NCI-H226 (cell line): ENCODE measurements around the gene NXPH2.

ENCODE experiments used
- DNase-seq: peaks from one replicate; pipeline ENCODE4 v3.0.0-alpha.2; 2015

The NXPH2 gene

DNA sequence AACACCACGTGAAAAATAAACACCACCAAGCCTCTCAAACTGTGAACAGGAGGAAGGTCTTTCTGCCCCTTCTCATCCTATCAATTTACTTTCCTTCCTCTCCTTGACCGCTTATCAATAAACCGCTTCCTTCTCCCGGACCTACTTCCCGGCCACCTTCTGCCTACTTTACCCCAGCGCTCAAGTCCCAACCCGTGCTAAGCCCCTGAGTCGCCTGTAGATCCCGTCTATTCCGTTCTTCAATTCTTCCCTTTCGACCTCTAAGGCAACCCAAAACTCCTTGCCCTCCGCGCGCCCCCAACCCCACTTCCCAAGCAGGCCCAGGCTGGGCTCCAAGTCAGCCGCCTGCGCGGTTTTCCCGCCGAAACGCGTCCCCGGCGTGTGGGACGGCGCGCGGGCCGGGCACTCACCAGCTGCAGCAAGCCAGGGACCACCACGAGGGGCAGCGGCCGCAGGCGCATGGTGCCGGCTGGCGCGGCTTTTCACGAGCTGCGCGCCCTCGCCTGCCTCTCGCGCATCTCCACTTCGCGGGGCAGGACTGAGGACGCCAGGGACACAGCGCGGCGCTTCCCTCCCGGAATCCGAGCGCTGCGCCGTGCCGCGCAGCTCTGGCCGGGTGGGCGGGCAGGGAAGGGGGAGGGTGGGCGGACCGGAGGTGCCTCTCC, at the start of gene NXPH2:
Gene NXPH2, minus strand, starts transcription at position 610 of the 665 bp plus-strand sequence. Its CDS starts 149 bp downstream, at position 461.
- DNase-seq: no peak

DNA sequence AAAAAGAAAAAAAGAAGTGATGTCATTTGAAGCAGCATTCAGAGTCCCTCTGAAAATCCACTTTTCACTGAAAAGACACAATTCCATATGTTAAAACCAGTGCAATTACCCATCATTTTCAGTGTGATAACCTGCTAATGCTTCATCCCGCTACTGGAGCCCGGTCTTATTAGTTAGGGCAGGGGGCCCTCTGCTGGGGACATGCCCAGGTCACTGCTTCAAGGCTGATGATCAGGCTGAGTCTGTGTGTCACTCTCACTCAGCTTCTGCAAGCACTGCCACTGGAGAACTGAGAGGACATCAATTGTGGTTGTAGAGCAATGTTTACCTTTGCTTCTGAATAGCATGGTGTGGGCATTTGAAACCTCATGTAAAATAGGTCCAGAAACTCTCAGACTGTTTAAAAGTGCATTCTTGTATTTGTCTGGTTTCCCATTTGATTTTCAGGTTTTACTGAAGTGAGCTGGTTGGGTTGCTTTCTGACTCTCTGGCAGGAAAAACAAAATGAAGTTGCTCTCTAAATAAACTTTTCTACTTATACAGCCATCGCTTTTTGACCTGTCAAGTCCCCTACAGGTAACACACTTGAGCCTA, 49.2 kb upstream of the NXPH2 start:
- DNase-seq: no peak

DNA sequence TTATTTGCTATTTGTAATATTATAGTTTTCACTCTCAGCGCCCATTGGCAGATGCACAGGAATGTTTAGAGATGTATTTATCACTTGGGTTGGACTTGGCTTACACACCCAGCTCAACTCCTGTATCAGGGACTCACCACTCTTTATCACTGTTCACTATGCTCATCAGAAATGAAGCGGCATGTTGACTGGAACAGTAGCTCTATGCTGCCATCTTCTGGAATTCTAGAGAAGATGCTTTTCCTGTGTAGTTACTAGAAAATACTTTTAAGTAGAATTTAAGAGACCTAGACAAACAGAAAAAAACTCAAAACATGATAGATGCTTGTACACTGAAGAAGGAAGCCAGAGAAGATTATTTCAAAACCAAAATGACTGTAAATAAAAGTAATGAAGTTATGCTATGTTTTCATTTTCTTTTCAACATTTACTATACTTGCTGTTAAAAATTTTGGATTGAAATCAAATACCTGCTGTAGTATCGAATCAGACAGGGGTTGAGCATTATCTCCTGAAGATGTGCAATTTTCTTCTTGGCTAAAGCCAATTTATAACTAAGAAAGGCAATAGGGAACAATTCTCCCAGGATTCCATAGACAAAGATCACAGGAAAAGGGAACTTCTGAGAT, 47.4 kb upstream of the NXPH2 start:
- peak; percentile 39 for DNase-seq

DNA sequence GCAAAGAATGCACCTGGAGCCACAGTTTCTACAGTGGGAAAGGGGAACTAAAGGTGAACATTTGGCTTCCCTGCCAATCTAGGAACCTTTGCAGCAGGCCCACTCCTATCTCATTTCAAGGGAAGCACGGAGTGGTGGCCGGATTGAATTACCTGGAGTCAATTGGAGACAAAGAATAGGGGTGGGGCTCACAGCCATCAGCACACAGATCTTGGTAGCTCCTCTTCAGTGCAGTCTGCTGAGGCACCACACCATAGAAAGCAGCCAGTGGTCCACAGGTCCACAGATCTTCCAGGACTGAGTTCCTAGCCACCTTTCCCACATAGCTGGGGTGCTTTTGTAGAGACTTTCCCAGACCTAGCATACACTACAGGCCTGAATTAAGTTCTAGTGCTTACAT, 43.5 kb upstream of the NXPH2 start:
- no peak for DNase-seq

DNA sequence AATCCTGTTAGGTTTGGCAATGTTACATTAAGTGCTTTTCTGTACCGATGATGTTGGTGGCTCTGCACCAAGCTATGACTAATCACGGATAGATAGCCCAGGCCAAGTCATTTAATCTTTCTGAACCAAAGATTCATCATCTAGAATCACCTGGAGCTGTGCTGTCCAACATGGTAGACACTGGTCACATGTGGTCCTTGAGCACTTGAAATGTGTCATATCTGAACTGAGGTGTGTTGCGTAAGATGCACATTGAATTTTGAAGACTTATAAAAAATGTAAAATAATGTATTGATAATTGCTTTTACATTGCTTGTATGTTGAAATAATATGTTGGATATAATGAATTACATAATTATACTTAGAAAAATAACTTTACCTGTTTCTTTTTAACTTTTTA, 39.8 kb upstream of the NXPH2 start:
- no peak for DNase-seq

DNA sequence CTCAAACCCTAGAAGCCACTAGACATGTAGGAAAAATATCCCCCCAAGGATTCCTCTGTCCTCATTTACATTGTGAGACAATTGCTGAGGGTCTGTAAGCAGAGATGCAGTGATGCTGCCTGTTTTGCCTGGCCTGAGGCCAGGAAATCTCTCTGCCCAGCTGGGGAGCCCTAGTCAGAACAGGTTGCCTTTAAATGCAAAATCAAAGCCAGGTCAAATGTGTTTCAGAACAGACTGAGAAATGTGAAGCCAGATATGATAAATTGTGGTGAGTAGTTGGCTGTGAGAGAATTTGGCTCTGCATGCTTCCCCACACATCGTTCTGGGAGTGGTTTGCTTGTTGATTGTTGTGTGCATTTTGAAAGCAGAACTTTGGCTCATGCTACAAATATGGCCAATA, 38.4 kb upstream of the NXPH2 start:
- DNase-seq: peak; percentile 18

DNA sequence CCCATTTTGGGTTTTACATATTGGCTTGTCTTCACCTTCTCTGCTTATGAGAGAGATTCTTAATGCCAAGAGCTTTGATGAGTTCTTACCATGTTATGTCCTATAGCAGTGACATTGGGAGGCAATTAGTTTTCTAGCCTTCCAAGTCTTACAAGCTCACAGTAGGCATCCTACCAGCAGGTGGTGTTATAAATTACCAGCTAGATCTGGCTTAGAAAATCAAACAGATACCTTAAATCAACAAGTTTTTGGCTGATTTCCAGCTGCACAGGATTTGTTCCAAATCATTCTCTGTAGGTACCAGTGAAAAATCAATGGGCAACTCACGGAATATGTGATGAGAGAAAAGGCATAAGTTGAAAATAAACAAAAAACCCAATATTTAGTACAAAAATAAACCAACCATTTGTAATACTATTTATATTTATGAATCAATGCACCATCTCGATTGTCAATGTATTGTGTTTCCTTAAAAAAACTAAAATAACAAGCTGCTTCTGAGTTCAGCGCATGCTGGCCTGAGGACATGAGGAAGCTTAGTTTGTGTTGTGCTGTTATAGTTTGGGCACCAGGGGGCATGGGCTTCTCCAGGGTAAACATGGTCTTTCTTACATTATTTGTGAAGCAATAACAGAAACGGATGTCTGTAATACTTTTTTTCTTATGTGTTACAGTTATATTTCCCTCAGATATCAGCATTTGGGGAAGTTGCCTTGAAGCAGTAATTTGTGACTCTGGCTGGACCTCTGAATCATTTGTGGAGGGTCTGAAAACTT, 34.1 kb upstream of the NXPH2 start:
- DNase-seq: no peak

DNA sequence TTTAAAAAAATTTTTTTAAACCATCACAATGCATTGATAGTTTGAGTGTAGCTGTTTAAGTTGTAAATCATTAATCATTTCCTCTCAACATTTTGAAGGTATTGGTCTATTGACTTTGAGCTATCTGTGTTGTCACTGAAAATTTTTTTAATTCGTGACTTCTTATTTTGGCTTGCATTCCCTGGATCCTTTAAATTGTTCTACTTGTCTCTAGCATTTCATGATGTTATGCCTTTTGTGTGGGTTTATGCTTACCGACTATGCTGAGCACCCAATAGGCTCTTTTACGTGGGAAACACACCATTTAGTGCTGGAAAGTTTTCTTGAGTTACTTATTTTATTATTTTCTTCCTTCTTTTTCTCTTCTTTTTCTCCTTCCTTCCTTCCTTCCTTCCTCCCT, 31.2 kb upstream of the NXPH2 start:
- DNase-seq: no peak

DNA sequence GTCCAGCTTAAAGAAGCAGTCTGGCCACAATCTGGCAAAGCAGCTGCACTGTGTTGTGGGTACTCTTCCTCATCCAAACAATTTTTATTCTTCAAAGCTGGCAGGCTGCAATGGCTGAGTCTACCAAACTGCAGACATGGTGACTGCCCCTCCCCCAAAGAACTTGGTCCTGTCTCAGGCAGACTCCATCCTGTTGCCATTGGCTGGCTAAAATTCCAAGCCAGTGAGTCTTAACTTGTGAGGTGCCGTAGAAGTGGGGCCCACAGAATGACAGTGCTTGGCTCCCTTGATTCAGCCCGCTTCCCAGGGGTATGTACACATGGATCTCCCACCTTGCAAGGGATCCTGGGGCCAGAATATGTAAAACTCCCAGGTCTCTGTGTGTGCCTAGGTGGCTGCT, 14.5 kb upstream of the NXPH2 start:
- peak; percentile 6 for DNase-seq

DNA sequence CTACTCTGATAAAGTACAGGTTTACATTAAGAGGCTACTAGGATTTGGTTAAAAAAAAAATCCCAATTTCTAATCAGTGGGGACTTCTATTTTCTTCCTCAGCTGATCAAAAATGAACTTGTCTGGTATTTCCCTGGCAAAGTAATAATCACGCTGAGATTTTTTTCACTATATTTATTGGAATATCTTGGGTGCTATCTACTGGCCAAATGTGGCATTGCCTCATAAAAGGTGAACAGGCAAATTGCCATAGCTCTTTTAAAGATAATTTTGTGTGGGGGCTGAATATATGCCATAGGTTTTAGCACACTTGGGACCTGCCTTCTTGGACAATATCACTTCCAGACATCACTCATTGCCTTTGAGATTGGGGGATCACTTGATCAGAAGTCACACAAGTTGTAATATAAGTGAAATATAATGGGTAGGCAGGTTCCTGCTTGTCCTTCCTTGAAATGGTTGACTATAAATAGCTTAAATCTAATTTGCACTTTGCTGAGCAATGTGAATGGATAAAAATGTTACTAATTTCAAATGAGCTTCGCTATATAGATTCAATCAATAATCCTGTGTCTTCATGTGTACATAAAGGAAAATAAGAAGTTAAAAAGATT, 7.0 kb upstream of the NXPH2 start:
- peak; percentile 19 for DNase-seq

DNA sequence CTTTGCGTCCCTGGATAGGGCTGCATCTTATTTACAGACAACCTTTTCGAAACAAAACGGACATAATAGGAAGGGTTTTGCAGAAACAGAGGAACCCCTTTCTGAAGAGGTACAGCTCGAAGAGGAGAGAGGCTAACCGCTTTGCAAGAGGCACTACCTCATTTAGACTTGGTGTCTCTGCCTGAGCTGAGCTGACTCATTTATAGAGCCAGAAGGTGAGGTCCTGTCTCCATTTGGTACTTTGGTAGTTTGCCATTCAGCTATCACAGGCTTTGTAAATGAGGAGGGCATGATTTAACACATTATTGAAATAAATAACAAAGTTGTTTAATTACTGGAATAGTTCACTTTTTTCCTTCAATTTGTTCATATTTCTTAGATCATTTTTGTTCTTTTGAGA, 2.2 kb upstream of the NXPH2 start:
- peak; percentile 54 for DNase-seq

DNA sequence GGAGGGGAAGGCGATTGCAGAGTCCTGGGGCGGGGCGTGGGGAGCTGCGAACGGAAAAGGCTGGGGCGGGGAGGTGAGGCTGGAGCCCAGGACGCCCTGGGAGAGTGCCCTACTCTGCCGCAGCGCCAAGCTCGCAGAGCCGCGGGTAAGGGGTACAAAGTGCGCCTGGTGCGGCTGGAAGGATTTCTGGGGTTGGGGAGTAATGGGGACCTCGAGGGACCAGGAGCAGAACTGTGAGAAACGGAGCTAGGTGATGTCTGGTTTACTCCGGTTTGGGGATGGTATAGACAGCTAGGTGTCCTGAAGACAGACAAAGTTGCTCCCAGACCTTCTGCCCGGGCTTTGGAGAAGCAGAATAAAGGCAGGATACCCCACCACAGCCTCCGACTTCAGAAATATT, 718 bp upstream of the NXPH2 start:
- no peak for DNase-seq

DNA sequence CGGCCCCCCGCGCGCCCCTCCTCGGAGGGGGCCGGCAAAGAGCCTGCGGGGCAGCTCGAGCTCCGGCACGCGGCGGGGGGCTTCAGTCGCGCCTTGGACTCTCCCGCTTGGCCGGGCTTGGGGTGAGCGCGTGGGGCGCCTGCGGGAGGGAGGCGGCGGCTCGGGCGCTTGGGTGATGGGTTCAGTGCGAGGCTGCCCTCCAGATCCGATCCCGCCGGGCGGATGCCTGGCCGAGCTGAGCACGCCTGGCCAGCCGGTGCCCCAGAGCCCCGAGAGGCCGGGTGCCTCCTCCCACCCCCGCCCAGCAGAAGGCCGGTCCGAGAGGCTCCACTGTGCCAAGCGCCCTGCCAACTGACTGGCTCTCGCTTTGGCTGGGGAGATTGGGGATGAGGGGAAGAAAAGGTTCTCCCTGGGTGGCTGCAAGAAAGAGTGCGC, 273 bp upstream of the NXPH2 start:
- no peak for DNase-seq

DNA sequence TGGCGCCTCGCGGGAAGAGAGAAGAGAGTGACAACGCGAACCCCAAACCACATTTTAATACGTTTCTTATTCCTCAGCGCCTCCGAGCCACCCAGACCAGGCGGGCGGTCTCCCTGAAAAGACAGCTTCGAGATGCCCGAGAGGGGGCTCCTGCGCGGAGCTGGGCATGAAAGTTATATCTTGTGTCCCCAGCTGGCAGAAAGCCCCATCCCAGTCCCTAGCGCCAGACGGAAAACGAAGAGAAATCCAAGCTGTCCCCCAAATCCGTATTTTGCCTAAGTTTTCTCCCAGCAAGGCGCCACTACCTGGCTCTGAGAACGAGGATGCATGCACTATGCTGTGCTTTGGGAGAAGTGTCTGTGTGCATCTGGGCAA, 797 bp downstream of the NXPH2 start:
- no peak for DNase-seq

DNA sequence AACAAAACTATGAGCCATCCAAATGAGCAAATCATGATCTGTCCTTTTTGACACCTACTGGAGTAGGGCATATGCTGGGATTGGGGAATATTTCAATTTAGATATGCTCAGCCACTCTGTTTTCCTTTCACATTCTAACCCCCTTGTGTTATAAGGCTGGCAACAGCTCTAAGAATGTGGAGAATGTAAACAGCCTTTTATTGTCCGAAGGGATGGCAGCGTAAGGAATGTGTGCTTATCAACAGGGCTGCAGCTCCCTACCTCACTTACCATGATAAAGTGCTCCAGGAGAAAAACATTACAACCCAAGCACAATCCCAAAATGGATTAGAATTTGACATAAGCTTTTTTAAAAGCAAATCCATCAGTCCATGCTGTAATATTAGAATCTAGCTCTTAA, 2.2 kb downstream of the NXPH2 start:
- DNase-seq: peak; percentile 96

DNA sequence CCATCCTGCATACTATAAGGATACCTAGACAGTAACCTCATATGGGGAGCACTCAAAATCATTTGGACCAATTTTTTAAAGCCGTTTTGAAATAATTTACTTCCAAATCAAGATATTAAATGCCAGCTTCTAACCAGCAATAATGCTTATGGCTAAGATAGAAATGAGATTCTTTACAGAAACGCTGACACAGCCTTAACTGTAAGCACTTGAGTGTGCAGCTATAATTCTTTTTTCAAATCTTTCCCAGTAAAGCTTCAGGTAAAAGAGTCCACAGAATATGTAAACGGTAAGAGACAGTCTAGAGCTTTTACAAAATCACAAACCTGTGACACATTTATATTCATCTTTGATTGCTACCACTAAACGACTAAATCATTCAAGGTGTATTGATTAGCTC, 4.5 kb downstream of the NXPH2 start:
- no peak for DNase-seq

DNA sequence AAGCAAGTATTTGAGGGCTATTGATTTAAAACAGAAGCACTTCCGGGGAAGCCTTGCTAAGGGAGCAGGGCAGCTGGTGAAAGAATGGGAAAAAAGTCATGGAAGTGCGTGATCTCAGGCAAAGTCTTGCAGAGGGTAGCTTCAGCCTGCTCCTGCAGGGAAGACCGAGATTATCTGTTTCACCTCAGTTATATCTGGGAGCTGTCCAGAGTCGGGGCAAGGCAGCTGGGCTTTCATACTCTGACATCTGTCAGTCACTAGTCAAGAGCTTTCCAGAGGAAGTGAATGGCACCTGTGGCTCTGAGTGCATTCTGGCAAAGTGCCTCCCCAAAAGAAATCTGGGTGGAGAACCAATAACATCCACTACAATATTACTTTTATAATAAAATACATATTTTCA, 8.7 kb downstream of the NXPH2 start:
- DNase-seq: no peak

DNA sequence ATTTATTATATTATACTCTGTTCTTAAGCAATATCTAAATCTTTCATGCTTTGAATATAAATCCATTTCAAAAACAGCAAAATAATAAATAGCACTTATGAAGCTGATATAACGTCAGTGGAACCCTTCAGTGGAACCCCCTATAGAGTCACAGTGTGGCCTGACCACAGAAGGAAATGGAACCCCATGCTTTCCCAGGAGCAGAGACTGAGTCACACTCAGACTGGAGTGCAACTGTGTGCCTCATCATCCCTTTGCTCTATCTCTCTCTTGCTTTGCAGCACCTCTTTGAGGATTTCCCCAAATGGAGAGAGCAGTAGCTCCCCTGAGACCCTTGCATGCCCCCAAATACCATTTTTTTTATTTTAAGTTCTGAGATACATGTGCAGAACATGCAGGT, 13.1 kb downstream of the NXPH2 start:
- DNase-seq: peak; percentile 23

DNA sequence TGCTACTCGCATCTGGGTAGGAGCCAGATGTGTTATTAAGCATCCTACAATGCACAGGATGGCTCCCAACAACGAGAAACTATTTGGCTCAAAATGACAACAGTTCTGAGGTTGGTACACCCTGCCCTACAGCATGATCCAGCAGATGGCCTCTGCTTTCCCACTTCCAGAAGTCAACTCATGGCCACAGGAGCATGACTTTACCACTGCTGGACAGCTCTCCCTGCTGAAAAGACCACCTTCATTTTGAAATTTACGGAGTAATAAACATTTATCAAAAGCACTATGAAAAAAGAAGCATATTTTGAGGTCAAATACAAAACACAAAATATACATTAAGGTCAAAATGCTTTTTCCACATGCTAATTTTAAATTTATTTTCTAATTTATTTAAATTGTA, 13.7 kb downstream of the NXPH2 start:
- DNase-seq: no peak

DNA sequence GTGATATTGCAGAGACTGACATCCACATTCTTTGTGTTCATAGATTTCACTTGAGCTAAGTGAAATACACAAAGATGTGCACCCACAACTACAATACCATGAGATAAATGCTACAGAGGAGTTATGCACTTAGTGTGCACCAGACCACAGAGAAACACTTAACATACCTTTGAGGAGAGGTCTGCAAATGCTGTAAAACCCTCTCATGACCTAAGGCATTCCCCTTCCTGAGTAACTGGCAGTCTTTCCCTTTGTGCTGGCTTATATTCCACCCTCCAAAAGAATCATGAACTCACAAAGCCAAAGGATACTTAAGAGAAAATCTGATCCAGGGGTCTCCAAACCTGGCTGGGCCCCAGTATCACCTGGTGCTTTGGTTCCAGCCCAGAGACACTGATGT, 16.2 kb downstream of the NXPH2 start:
- DNase-seq: no peak

DNA sequence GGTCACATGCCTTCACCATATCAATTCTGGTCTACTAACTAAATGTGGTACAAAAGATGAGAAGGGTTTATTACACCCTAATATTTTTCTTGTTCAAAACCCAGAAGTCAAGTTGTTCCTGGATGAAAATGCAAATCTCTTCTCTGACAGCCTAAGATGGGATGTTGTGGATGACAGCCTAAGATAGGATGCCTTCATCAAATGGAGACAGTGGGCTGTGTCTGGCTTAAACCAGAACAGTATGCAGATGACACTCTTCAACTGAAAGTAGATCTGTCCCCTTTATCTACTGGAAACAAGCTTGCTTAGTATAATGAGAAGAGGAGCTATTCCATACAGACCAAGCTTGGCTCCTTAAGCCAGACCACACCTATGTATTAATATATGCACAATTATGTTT, 17.7 kb downstream of the NXPH2 start:
- DNase-seq: no peak

DNA sequence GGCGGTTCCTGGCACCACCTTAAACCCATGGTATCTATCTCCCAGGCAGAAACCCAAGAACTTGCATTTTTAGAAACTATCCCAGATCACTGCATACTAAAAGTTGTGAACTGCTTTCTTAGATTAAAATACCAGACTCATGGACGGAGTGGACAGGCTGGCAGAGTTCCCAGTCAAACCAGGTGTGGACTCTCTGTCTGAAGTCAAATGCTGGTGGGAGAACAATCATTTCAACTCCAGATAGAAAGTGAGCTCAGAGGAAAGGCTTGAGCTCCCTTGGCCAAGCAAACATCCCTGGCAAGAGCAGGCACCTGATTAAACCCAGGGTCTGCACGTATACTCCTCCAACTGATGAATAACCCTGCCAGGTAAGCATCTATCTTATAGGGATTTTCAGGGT, 19.5 kb downstream of the NXPH2 start:
- peak; percentile 51 for DNase-seq

DNA sequence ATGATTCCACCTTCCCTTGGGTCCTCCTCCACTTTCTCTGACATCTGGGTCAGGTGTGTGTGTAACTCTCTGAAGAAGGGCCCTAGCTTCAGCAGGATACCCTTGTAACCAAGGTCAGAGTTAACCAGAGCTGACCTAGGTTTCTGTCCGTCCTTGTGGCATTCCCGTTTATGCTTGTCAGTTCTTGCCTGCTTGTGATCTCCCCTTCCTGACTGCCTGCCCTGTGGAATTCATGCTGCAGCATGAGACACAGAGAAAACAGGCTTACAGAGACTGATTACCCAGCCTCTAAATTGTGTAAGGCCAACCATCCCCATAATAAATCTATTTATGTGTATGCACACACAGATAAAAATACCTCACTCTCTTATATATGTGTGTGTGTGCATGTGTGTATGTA, 22.8 kb downstream of the NXPH2 start:
- DNase-seq: no peak
